Middle frontal gyrus (tissue), 1 donor: ENCODE results near the gene TARS1.

ENCODE experiments used
- DNase-seq: peaks from one replicate; pipeline ENCODE4 v3.0.0-alpha.2; 2015; ENCODE audit warnings: low spot score; ENCODE audit errors: extremely low spot score

The TARS1 gene

DNA sequence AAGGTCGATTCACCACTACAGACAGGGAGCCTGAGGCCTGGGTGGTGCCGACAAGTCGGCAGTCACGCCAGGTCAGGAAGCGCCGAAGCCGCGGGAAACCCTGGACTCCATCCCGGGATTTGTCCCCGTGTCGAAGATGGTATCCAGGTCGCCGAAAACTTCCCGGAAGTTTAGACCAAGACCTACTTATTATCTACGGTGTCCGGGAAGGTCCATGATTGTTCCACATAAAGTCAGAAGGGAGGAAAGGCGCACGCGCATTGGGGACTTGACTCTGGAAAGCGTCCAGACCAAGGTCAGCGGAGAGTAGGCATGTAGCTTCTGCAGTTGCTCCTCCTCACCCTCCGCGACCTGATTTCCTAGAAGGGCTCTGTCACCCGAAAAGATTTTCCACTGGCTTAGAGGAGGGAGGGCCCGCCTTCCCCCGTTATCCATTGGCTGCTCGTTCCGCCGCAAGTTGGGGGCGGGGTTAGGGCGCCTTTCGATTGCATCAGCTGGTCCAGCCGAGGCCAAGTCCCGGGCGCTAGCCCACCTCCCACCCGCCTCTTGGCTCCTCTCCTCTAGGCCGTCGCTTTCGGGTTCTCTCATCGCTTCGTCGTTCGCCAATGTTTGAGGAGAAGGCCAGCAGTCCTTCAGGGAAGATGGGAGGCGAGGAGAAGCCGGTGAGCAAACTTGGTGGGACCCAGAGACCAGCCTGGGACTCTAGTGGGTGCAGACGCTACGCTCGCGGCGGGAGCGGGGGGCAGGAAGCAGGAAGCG lies at the start of gene TARS1:
TSS of gene TARS1 (plus strand) at position 484 of the 759 bp plus-strand sequence. CDS start at position 606, 122 bp downstream.
- DNase-seq: peak; percentile 92

- DNase-seq: no peak
Measured at GRCh38 chr5:33398501-33398900, 42.3 kb upstream of the TARS1 start.

DNA sequence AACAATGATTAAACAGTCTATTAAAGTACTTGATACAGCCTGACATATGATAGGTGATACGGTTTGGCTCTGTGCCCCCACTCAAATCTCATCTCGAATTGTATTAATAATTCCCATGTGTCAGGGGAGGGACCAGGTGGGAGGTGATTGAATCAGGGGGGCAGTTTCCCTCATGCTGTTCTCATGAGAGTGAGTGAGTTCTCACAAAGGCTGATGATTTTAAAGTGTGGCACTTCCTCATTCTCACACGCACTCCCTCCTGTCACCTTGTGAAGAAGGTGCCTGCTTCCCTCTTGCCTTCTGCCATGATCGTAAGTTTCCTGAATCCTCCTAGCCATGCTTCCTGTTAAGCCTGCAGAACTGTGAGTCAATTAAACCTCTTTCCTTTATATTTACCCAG lies 40.1 kb upstream of the TARS1 start:
- DNase-seq: no peak

DNA sequence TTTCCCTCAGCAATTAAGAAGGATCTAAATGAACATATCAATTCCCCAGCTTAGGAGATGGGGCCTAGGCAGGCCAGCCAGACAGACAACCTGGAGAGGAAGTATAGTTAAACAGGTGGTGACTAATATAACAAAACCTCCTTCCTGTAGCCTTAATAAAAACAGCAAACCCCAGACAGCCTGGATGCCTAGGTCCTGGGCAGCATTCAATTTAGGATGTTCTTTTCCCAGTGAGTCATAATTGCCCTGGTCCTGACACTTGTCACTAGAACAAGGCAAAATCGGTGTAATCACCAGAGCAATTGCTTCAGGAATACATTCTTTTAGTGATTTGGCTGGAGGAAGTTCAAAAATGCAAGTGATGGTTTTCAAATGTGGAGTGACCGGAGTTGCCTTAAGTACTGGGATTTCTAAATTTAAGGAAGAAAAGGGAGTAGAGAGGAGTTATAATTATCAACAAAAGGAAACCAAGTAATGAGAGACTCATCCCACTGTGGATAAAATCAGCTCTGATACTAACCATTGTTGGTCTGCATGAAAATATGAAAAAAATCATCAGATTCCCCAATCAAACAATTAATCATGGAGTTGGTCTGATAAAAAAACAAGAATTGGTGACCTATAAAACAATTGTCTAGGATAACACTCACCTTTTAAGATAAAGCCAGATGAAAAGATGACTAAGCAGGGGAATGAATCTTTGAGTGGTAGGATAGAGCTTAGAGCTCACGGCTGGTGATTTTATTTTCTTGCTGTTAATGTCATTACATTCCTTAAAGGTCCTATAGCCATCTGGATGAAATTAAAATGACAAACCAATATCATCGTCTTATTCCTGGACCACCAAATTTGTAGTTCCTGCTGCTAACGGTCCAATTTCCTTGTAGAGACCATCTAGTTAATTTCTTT lies 39.0 kb upstream of the TARS1 start:
- DNase-seq: no peak

DNA sequence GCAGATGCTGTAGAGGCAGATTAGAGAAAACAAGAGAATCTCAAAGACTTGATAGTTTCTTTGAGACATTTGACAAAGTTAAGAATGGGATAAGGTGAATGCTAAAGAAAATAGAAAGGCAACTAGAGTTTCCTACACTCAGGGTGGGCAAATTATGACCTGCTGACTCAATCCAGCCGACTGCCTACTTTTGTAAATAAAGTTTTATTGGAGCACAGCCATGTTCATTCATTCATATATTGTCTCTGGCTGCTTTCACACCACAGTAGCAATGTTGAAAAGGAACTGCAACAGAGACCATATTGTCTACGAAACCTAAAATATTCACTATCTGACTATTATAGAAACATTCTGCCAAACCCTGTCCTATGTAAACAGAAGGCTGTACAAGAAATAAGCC lies 37.6 kb upstream of the TARS1 start:
- DNase-seq: no peak

DNA sequence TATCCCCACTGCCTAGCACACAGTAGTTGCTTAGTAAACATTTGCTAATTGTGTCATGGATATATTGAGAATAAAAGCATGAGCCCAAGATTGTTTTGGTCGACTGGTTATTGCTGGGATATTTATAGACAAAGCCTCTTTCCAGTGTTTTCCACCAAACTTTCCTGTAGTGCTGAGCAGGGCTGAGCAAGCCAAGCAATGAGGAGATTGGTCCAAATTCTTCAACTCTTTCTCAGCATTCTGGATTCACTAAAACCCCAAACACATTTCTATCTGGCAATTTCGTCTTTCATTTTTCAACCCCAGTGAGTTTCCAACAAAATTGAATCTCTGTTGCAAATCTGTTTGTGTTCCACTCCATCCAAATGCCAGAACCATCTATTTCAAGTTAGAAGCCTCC lies 31.9 kb upstream of the TARS1 start:
- no peak for DNase-seq

GRCh38 chr5:33409435-33410170 lies 31.2 kb upstream of the TARS1 start:
- no peak for DNase-seq

- DNase-seq: no peak
Measured at GRCh38 chr5:33410221-33410620, 30.5 kb upstream of the TARS1 start.

GRCh38 chr5:33411498-33411897 lies 29.3 kb upstream of the TARS1 start:
- no peak for DNase-seq

DNA sequence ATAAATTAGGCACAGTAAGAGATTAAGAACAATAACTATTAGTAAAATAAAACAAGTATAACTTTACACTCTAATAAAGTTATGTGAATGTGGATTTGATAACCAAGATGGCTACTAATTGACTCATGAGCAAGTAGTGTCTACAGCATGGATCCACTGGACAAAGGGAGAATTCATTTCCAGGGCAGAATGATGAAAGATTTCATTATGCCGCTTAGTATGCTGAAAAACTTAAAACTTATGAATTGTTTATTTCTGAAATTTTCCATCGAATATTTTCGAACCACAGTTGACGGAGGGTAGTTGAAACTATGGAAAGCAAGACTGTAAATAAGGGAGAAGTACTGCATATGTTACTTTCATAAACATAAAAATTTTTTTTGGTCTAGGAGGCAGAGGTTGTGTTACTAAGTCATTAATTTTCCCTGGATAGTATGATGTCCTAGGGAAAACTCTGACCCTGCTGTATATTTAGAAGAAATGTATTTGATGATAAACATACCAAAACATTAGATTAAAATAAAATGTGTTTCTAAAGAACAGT lies 24.9 kb upstream of the TARS1 start:
- no peak for DNase-seq

- DNase-seq: no peak
Measured at GRCh38 chr5:33417632-33418031, 23.1 kb upstream of the TARS1 start.

DNA sequence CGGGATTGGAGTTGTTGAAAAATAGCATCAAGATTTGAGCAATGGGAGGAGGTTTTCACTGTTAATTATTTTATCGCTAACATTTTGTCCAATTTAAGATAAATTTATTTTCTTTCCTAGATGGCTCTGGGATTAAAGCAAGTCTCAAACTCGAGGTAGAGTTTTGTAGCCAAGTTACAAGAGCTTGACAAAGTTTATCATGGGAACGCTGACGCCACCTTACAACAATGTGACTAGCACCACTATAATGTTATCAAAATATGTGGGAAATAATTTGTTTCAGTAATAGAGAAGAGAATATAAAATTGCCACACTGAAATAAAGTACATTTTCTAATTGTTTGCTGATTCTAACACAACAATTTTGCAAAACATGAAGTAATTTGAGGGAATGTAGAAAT lies 19.8 kb upstream of the TARS1 start:
- DNase-seq: no peak

GRCh38 chr5:33422191-33422590 lies 18.6 kb upstream of the TARS1 start:
- DNase-seq: no peak

DNA sequence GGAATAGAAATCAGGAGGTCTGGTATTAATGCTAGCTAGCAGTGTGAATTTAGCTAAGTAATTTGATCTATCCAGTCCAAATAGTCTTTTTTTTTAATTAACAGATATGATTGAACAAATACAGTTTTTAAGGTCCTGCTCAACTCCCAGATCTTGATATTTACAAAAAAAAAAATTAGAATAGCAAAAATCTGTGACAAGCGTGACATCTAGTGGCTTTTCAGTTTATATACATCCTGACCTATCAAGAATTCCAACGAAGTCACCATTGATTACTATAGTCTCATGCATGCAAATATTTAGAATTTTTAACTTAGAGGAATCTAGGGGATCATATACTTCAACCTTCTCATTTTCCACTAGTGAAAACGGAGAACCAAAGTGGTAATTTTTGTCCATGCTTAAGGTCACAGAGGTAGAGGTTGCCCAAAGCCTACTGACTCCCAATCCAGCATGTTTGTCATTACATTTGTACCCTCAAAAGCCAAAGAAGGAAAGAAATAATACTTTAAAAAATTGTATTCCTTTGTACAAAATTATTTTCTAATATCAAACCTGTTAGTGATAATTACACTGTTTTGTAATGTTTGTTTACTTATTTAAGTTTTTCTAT lies 17.6 kb upstream of the TARS1 start:
- no peak for DNase-seq

DNA sequence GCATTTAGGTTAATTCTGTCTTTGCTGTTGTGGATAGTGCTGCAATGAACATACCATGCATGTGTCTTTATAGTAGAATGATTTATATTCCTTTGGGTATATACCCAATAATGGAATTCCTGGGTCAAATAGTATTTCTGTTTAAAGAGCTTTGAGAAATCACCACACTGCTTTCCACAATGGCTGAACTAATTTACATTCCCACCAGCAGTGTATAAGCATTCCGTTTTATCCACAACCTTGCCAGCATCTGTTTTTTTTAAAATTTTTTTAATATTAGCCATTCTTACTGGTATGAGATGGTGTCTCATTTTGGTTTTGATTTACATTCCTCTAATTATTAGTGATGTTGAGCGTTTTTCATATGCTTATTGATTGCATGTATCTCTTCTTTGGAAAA lies 15.5 kb upstream of the TARS1 start:
- DNase-seq: no peak

DNA sequence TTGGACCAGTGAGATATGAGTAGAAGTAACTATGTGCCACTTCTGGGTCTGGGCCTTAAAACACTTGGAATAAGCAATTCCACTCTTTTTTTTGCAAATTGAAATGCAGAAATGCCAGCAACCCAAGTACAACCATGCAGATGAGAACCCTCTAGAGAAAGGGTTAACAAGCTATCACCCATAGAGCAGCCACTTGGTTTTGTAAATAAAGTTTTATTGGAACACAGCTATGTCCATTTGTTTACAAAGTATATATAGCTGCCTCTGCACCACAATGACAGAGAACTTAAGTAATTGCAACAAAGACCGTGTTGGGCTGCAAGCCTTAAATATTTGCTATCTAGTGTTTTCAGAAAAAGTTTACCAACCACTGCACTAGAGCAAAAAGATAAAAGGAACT lies 9.8 kb upstream of the TARS1 start:
- DNase-seq: no peak

DNA sequence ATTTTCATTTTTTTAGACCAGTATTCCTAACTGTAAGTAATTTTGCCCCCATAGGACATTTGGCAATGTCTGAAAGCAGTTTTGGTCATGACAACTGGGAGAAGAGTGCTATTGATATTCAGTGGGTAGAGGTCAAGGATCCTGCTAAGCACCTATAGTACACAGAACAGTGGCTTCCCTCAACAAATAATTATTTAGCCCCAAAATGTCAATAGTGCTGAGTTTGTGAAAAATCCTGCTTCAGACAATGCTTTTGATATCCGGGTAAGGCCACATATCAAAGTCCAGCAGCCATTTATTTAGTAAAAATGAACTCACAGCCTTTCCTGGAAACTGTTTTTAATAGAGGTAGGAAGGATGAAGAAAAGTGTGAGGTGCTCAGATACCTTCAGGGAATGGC lies 8.1 kb upstream of the TARS1 start:
- no peak for DNase-seq

GRCh38 chr5:33433303-33434240 lies 7.2 kb upstream of the TARS1 start:
- no peak for DNase-seq

- DNase-seq: peak; percentile 61
Measured at GRCh38 chr5:33435893-33436490, 4.8 kb upstream of the TARS1 start.

DNA sequence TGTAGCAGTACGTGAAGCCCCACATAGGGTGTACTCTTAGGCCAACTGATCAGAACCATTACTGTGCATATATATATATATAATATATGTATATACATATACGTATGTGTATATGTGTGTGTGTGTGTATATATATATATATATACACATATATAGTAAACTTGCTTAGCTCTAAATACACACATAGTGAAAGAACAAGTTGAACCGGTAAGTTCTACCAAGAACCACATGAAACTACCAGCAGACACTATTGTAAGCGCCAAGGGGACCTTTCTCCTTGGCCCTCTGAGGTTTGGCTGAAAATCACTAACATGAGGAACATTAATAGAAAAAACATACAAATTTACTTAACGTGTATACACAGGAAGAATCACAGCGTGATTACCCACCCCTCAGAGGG lies 1.8 kb upstream of the TARS1 start:
- DNase-seq: no peak
